ENCODE measurements around the gene MRTO4.
"Not testable (repeated sequence)": the region's sequence is repeated elsewhere in the genome, so short reads cannot be mapped to it uniquely, and the experiment has no call there.

Gene MRTO4

GRCh38 chr1:19289244-19289643 lies 37.6 kb downstream of the MRTO4 start:
- H3K4me3 ChIP-seq (ENCODE audit: control insufficient read depth, low read depth, low read length): no peak overlapping the region
- TF ChIP-seq, protein P1, sequence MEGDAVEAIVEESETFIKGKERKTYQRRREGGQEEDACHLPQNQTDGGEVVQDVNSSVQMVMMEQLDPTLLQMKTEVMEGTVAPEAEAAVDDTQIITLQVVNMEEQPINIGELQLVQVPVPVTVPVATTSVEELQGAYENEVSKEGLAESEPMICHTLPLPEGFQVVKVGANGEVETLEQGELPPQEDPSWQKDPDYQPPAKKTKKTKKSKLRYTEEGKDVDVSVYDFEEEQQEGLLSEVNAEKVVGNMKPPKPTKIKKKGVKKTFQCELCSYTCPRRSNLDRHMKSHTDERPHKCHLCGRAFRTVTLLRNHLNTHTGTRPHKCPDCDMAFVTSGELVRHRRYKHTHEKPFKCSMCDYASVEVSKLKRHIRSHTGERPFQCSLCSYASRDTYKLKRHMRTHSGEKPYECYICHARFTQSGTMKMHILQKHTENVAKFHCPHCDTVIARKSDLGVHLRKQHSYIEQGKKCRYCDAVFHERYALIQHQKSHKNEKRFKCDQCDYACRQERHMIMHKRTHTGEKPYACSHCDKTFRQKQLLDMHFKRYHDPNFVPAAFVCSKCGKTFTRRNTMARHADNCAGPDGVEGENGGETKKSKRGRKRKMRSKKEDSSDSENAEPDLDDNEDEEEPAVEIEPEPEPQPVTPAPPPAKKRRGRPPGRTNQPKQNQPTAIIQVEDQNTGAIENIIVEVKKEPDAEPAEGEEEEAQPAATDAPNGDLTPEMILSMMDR (IDR thresholded peaks at IDR 0.05; ENCODE audit: control insufficient read depth, insufficient read depth, low read depth, low read length, missing control alignments): no peak
- DNase-seq (ENCODE audit: low read depth): no peak

DNA sequence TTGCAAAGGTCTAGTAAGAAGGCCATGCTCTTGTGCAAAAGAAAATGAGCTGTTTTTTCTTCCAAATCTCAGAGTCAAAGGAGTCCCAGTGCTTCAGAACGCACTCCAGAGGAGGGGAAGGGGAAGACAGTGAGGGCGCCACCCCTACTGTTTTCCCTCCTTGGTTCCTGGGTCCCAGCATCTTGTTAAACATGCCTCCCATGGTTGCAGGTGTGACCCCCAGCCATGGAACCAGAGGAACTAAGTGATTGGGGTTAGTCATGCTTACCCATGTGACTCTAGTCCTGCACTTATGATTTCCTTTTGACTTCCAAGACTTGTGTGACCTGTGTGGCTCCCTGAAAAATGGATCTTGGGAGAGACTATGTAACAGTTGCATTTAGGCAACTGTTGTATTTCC lies 43.0 kb downstream of the MRTO4 start:
- no peak for DNase-seq (ENCODE audit: low read depth)
- no peak overlapping the region for H3K4me3 ChIP-seq (ENCODE audit: control insufficient read depth, low read depth, low read length)
- TF ChIP-seq, protein P1 (IDR thresholded peaks at IDR 0.05; ENCODE audit: control insufficient read depth, insufficient read depth, low read depth, low read length, missing control alignments): no peak

- TF ChIP-seq, protein P1 (IDR thresholded peaks at IDR 0.05; ENCODE audit: control insufficient read depth, insufficient read depth, low read depth, low read length, missing control alignments): no peak
- no peak overlapping the region for H3K4me3 ChIP-seq (ENCODE audit: control insufficient read depth, low read depth, low read length)
- no peak for DNase-seq (ENCODE audit: low read depth)
These were observed 48.6 kb downstream of the MRTO4 start for GRCh38 chr1:19300211-19300610.

DNA sequence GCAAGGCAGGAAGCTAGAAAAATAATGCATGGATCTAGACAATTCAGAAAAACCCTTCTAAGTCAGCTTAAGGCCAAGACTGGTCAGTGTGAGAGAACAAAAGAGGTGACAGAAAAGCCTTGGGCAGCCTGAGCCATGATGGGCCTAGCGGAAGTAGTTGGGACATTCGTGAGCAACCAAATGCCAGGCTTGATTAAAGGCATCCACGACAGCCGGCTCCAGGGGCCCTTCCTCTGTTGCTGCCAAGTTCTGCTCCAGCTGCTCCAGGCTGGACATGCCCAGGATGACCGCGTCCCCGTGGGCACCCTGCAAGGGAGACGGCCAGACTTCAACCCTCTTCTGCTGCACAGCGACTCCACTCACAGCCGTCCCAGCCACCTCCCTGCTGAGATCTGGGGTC lies 52.5 kb downstream of the MRTO4 start:
- not testable (repeated sequence) for DNase-seq (ENCODE audit: low read depth); H3K4me3 ChIP-seq (ENCODE audit: control insufficient read depth, low read depth, low read length)

- TF ChIP-seq, protein P1 (IDR thresholded peaks at IDR 0.05; ENCODE audit: control insufficient read depth, insufficient read depth, low read depth, low read length, missing control alignments): no peak
- H3K4me3 ChIP-seq (ENCODE audit: control insufficient read depth, low read depth, low read length): no peak overlapping the region
- DNase-seq (ENCODE audit: low read depth): no peak
These were observed 54.3 kb downstream of the MRTO4 start for GRCh38 chr1:19305880-19306279.

- no peak overlapping the region for H3K4me3 ChIP-seq (ENCODE audit: control insufficient read depth, low read depth, low read length)
- TF ChIP-seq, protein P1 (IDR thresholded peaks at IDR 0.05; ENCODE audit: control insufficient read depth, insufficient read depth, low read depth, low read length, missing control alignments): no peak
- no peak for DNase-seq (ENCODE audit: low read depth)
These were observed 55.3 kb downstream of the MRTO4 start for GRCh38 chr1:19306941-19307340.

- DNase-seq (ENCODE audit: low read depth): no peak
- H3K4me3 ChIP-seq (ENCODE audit: control insufficient read depth, low read depth, low read length): no peak overlapping the region
- TF ChIP-seq, protein P1 (IDR thresholded peaks at IDR 0.05; ENCODE audit: control insufficient read depth, insufficient read depth, low read depth, low read length, missing control alignments): no peak
These were observed 56.3 kb downstream of the MRTO4 start for GRCh38 chr1:19307794-19308508.
